NCI-H345 treated with DMSO at 0.1 percent for 48 hours (cell line): ENCODE measurements around the gene CCDC9.
"Not testable (repeated sequence)": the region's sequence is repeated elsewhere in the genome, so short reads cannot be mapped to it uniquely, and the experiment has no call there.

Source experiments
- DNase-seq: peaks from one replicate; lab custom pipeline; 2025; ENCODE audit not compliant: unreplicated experiment; lab: John Stamatoyannopoulos, UW

Gene CCDC9

DNA sequence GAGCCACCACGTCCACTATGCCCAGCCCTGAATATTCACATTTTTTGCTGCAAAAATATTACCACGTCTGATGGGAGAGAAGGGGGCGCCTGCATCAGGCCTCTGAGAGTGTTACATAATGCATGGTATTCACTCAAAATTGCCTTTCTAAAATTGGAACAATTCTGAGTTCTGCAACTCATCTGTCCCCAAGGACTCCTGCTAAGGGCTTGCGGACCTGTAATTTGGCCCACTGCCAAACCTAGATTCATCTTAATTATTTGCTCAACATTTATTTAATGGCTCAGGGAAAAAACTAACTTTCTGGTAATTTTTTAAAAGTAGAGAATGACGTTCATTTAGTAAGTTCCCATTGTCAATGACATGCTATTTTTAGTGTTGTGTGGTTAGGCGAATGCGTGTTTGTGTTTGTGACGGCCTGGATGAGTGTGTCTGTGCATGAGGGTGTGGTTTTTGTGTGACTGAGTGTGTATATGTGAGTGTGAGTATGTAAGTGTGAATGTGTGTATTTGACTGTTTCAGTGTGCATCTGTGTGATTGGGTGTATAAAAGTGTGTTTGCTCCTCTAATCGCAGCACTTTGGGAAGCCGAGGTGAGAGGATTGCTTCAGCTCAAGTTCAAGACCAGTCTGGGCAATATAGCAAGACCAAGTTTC lies 27.2 kb downstream of the CCDC9 start:
- DNase-seq, result no peak

- DNase-seq, result peak; percentile 32
These were observed 28.1 kb downstream of the CCDC9 start for GRCh38 chr19:47284324-47284899.

DNA sequence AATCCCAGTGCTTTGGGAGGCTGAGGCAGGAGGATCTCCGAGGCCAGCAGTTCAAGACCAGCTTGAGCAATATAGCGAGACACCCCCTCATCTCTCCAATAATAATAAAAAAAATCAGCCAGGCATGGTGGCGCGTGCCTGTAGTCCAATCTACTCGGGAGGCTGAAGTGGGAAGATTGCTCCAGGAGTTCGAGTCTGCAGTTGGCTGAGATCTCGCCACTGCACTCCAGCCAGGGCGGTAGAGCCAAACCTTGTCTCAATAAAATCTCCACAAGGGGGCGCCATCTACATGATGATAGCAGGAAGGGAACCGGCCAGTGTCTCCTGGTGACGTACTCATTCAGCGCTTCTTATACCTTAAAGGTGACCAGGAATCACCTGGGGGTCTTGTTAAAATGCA lies 39.7 kb downstream of the CCDC9 start:
- DNase-seq, result peak; percentile 58

DNA sequence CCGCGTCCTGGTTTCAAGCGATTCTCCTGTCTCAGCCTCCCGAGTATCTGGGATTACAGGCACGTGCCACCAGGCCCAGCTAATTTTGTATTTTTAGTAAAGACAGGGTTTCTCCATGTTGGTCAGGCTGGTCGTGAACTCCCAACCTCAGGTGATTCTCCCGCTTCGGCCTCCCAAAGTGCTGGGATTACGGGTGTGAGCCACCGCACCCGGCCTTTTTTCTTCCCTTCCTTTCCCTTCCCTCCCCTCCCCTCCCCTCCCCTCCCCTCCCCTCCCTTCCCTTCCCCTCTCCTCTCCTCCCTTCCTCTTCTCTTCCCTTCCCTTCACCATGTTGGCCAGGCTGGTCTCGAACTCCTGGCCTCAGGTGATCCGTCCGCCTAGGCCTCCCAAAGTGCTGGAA lies 44.5 kb downstream of the CCDC9 start:
- not testable (repeated sequence) for DNase-seq

- no peak for DNase-seq
These were observed 45.9 kb downstream of the CCDC9 start for GRCh38 chr19:47302249-47302648.

DNA sequence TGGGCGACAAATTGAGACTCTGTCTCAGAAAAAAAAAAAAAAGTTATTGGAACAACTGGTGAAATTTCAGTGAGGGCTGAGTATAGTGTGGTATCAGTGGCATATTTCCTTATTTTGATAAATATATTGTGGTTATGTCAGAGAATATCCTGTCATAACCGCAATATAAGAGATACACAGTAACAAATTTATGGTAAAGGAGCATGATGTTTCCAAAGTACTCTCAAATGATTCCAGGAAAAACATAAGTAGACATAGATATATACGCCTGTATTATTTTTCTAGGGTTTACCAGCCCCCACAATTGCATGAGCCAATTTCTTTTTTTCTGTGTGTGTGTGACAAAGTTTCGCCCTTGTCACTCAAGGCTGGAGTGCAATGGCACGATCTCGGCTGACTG lies 47.6 kb downstream of the CCDC9 start:
- no peak for DNase-seq

- peak; percentile 7 for DNase-seq
These were observed 49.0 kb downstream of the CCDC9 start for GRCh38 chr19:47305309-47305751.

GRCh38 chr19:47306303-47306702 lies 50.0 kb downstream of the CCDC9 start:
- DNase-seq, result no peak

- DNase-seq, result no peak
These were observed 52.7 kb downstream of the CCDC9 start for GRCh38 chr19:47309038-47309437.

DNA sequence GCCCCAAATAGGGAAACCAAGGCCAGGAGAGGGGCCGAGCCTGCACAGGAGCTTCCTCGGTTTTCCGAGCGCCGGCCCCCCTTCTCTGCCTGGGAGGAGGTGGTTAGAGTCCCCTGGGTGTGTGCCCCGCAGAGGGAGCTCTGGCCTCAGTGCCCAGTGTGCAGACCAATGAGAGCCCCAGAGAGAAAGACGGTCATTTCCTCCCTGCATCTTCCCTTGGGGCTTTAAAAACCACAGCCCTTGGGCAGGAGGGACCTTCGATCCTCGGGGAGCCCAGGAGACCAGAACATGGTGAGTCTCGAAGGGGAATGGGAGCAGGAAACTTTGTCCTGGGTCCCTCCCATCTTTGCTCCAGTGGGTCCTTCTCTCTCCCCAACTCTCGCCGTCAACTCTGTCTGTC lies 53.3 kb downstream of the CCDC9 start, which contains the start of gene C5AR1:
TSS of gene C5AR1 (plus strand) at position 254 of the 400 bp plus-strand sequence. CDS start at position 289, 35 bp downstream.
- no peak for DNase-seq

GRCh38 chr19:47310323-47310722 lies 54.0 kb downstream of the CCDC9 start:
- no peak for DNase-seq

- DNase-seq, result peak; percentile 19
These were observed 54.5 kb downstream of the CCDC9 start for GRCh38 chr19:47310819-47311218.

DNA sequence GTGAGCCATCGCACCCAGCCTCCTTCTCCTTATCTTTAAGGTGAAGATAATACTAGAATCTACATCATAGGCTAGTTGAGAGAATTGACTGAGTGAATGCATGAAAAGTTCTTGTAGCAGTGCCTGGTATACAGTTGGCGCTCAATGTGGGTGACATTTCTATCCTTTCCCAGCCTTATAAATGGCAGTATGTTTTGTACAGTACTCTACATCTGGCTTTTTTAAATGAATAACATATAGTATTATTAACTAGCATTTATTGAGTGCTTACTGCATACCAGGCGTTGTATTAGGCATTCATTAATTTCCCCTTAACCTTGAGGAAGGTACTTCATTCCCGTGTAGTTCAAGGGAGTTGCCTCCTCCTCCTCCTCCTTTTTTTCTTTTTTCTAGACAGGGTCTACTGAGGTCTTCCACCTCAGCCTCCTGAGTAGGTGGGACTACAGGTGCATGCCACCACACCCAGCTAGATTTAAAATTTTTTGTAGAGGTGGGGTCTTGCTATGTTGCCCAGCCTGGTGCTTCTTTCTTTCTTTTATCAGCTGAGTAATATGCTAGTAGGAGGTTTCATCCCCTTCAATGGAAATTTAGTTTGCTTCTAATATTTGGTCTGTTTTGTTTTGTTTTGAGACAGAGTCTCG lies 56.2 kb downstream of the CCDC9 start:
- DNase-seq, result no peak

DNA sequence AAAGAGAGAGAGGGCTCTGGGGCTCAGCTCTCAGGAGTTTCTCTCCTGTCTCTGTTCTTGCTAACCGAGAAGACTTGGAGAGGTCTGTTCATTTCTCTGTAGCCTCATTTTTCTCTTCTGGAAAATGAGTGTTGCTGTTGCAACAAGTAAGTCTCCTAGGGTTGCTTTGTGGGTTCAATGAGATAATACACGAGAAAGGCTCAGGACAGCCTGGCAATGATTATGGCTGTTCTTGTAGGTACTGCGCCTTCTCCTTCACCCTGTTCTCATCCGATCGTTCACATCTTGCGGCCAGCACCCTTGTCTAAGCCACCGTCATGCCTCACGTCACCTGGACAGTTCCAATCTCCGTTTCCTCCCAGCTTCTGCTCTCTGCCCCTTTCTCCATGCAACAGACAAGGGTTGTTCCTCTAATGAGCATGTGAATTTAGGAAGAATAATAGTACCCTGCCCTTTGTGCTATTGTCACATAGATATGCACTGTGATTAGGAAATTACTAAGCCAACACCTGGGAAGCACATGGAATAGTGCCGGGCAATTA lies 57.5 kb downstream of the CCDC9 start:
- DNase-seq, result no peak

DNA sequence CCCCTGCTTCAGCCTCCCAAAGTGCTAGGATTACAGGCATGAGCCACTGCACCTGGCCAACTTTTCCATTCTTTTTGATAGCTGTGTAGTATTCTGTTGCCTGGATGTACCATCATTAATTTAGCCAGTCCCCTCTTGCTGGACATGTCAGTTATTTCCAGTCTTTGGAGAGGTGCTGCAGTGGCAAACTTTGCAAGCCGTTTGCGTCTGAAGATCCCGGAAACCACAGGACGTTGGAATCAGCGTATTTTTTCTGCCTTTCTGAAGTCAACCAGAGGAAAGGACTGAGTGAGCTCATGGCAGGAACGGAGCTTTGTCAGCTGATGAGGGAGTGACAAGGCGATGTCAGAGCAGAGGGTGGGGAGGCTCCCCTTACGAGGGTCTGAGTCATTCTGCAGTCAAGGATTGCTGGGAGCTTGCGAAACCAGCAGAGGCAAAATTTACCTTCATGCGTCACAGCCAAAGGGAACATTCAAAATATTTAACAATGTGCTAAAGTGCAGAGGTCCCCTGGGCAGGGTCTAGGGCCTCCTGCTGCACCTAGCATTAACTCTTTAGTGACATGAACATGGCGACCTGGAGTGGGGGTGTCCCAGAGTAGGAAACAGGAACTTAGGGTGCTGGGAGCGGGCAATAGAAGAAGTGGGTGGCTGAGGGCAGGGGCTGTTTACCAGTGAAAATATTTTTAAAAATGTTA lies 58.9 kb downstream of the CCDC9 start:
- DNase-seq, result no peak

DNA sequence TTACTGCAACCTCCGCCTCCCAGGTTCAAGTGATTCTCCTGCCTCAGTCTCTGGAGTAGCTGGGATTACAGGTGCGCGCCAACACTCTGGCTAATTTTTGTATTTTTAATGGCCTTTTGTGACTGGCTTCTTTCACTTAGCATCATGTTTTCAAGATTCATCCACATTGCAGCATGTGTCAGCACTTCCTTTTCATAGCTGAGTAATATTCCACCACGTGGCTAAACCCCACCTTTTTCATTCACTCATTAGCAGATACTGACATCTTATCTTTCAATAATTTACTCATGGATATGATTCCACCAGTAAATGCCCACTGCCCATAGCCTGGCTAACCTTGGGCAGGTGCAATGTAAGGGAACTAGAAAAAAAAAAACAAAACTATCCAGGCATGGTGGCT lies 60.2 kb downstream of the CCDC9 start:
- DNase-seq, result no peak

DNA sequence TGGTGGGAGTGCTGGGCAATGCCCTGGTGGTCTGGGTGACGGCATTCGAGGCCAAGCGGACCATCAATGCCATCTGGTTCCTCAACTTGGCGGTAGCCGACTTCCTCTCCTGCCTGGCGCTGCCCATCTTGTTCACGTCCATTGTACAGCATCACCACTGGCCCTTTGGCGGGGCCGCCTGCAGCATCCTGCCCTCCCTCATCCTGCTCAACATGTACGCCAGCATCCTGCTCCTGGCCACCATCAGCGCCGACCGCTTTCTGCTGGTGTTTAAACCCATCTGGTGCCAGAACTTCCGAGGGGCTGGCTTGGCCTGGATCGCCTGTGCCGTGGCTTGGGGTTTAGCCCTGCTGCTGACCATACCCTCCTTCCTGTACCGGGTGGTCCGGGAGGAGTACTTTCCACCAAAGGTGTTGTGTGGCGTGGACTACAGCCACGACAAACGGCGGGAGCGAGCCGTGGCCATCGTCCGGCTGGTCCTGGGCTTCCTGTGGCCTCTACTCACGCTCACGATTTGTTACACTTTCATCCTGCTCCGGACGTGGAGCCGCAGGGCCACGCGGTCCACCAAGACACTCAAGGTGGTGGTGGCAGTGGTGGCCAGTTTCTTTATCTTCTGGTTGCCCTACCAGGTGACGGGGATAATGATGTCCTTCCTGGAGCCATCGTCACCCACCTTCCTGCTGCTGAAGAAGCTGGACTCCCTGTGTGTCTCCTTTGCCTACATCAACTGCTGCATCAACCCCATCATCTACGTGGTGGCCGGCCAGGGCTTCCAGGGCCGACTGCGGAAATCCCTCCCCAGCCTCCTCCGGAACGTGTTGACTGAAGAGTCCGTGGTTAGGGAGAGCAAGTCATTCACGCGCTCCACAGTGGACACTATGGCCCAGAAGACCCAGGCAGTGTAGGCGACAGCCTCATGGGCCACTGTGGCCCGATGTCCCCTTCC lies 63.9 kb downstream of the CCDC9 start:
- no peak for DNase-seq
